Endothelial cell of umbilical vein (primary cell): Measurements from ENCODE around the gene VPS26C. TPM values are rescaled to one million over a fixed set of nuclear protein-coding genes. Genes with fewer than 3 reads are reported as not detected.

ENCODE experiments used
- BruUV-seq: library from RNA; stranded (reverse); fragments of 400-500 nt; replicated peaks from 2 replicates; lab custom pipeline; 2021; lab: Mats Ljungman, UMichigan
- CTCF ChIA-PET: fragments of 300-600, 350-600 bp; sonication (Branson Sonifier 250); formaldehyde crosslinking; loops from one replicate; lab custom pipeline; 2021; ENCODE audit warnings: antibody characterized with exemption, inconsistent platforms; lab: Charles Lee
- POLR2A ChIA-PET: fragments of 300-600, 350-600 bp; sonication (Branson Sonifier 250); formaldehyde crosslinking; loops from one replicate; lab custom pipeline; 2021; ENCODE audit warnings: antibody characterized with exemption, inconsistent platforms; lab: Charles Lee
- DNase-seq: peaks from one replicate; pipeline ENCODE4 v3.0.0-alpha.2; 2011; ENCODE audit warnings: low read depth, low spot score
- FAIRE-seq: peaks from 2 replicates; lab custom pipeline; 2011; peaks lifted over from hg19 to GRCh38; lab: Jason Lieb, UNC
- H2AFZ ChIP-seq: 2 replicates; pipeline ENCODE4 v1.6.0; 2012; ENCODE audit warnings: low read depth, low read length, control low read depth, inconsistent platforms
- H3K27ac ChIP-seq: 2 replicates; pipeline ENCODE4 v1.5.1; 2011; ENCODE audit warnings: low read depth, mild to moderate bottlenecking, control low read depth, low read length, moderate library complexity; ENCODE audit not compliant: insufficient read depth
- H3K27me3 ChIP-seq, 2 experiments: 2 replicates each; pipeline versions ENCODE4 v1.6.0 to v1.6.1; 2011; ENCODE audit warnings: low read length in 2 of 2, mixed read lengths in 1 of 2; ENCODE audit not compliant: control insufficient read depth in 2 of 2, insufficient read depth in 2 of 2
- H3K36me3 ChIP-seq, 2 experiments: 2 replicates in 1 of 2; 3 replicates in 1 of 2; pipeline ENCODE4 v1.5.1; 2011; ENCODE audit warnings: low read length in 2 of 2, mild to moderate bottlenecking in 1 of 2, moderate library complexity in 1 of 2; ENCODE audit not compliant: control insufficient read depth in 2 of 2, insufficient read depth in 2 of 2; ENCODE audit errors: extremely low read depth in 1 of 2
- H3K4me1 ChIP-seq: 3 replicates; pipeline ENCODE4 v1.5.1; 2011; ENCODE audit warnings: mild to moderate bottlenecking, low read length; ENCODE audit not compliant: control insufficient read depth, insufficient read depth; ENCODE audit errors: extremely low read depth
- H3K4me2 ChIP-seq: 2 replicates; pipeline ENCODE4 v1.6.1; 2011; ENCODE audit warnings: low read length, control low read depth, mixed read lengths; ENCODE audit not compliant: insufficient read depth
- H3K4me3 ChIP-seq, 3 experiments: fragments of 200-600 bp in 1 of 3; sonication (generic), shearing (Covaris generic) in 1 of 3; replicated peaks in 1 of 3; 2 replicates each; pipeline ENCODE4 v1.5.1; 2011 to 2016; ENCODE audit warnings: control low read depth in 3 of 3, low read length in 3 of 3, mild to moderate bottlenecking in 2 of 3, inconsistent platforms in 1 of 3, low read depth in 1 of 3, moderate library complexity in 1 of 3; ENCODE audit not compliant: insufficient read depth in 1 of 3
- H3K79me2 ChIP-seq: 2 replicates; pipeline ENCODE4 v1.6.0; 2012; ENCODE audit warnings: low read length, inconsistent platforms; ENCODE audit not compliant: control insufficient read depth, insufficient read depth
- H3K9ac ChIP-seq: replicated peaks from 2 replicates; pipeline ENCODE3; 2011; ENCODE audit warnings: low read length, control low read depth; ENCODE audit not compliant: insufficient read depth; ENCODE audit errors: extremely low read depth
- H3K9me1 ChIP-seq: replicated peaks from 3 replicates; pipeline ENCODE4 v1.6.0; 2011; ENCODE audit warnings: mild to moderate bottlenecking, low read length; ENCODE audit not compliant: control insufficient read depth, insufficient read depth; ENCODE audit errors: extremely low read depth
- H3K9me3 ChIP-seq: replicated peaks from 2 replicates; pipeline ENCODE4 v1.5.1; 2012; ENCODE audit warnings: low read length, inconsistent platforms; ENCODE audit not compliant: control insufficient read depth, insufficient read depth
- H4K20me1 ChIP-seq: replicated peaks from 2 replicates; pipeline ENCODE3; 2011; ENCODE audit warnings: mild to moderate bottlenecking, low read length; ENCODE audit not compliant: control insufficient read depth, insufficient read depth; ENCODE audit errors: extremely low read depth
- CTCF ChIP-seq, 2 donors: IDR thresholded peaks; 1 replicate in 1 of 2; 2 replicates in 1 of 2; pipeline ENCODE4 v1.5.1; 2011; ENCODE audit warnings: low read length in 2 of 2, mild to moderate bottlenecking in 2 of 2, moderate library complexity in 2 of 2, control low read depth in 1 of 2, inconsistent platforms in 1 of 2, low read depth in 1 of 2; ENCODE audit not compliant: insufficient read depth in 1 of 2; ENCODE audit errors: extremely low read depth in 1 of 2
- EZH2 ChIP-seq: IDR thresholded peaks from 2 replicates; pipeline ENCODE4 v1.6.1; 2012; ENCODE audit warnings: borderline replicate concordance, low read depth, mild to moderate bottlenecking, moderate library complexity, low read length, inconsistent platforms; ENCODE audit not compliant: severe bottlenecking
- FOS ChIP-seq: IDR thresholded peaks from 2 replicates; pipeline ENCODE4 v1.6.1; 2011; ENCODE audit warnings: mild to moderate bottlenecking, low read length, moderate library complexity, borderline replicate concordance; ENCODE audit not compliant: insufficient read depth
- GATA2 ChIP-seq: IDR thresholded peaks from 2 replicates; pipeline ENCODE4 v1.7.0; 2011; ENCODE audit warnings: low read depth, mild to moderate bottlenecking, moderate library complexity, mixed read lengths, low read length; ENCODE audit not compliant: insufficient read length, insufficient read depth
- JUN ChIP-seq: IDR thresholded peaks from 2 replicates; pipeline ENCODE4 v1.6.1; 2011; ENCODE audit warnings: borderline replicate concordance, low read depth; ENCODE audit not compliant: insufficient read length, insufficient read depth
- MYC ChIP-seq: IDR thresholded peaks from one replicate; pipeline ENCODE4 v1.6.1; 2011; ENCODE audit warnings: mild to moderate bottlenecking, low read depth, low read length
- POLR2A ChIP-seq: IDR thresholded peaks from 2 replicates; pipeline ENCODE4 v1.6.1; 2012; ENCODE audit warnings: low read depth, mild to moderate bottlenecking, control low read depth, low read length
- POLR2AphosphoS5 ChIP-seq: IDR thresholded peaks from 2 replicates; pipeline ENCODE4 v1.6.1; 2012; ENCODE audit warnings: low read depth, mild to moderate bottlenecking, control low read depth, low read length, moderate library complexity; ENCODE audit not compliant: insufficient read depth
- dilution Hi-C: fragments of 300-500 bp; cut with MboI; formaldehyde crosslinking; loops from one replicate; pipeline ENCODE4 v1.15.0; 2019; ENCODE audit warnings: low sequenced_read_pairs; ENCODE audit not compliant: extremely low pct_ligation_motif_present
- intact Hi-C: fragments of 100-400 bp; cut with micrococcal nuclease; formaldehyde crosslinking; loops from one replicate; pipeline ENCODE4 v1.10.0; 2022
- polyA plus RNA-seq, 4 experiments: library from polyadenylated mRNA; depleted of rRNA in 3 of 4; stranded (reverse) in 3 of 4; unstranded in 1 of 4; fragments of >200 nt; gene quantifications; 2 replicates each; pipeline versions ENCODE4 v1.2.1 to v1.2.3, GENCODE V29; 2011 to 2012; ENCODE audit warnings: missing spikeins in 1 of 4
- total RNA-seq: library from RNA; stranded (reverse); gene quantifications from 2 replicates; pipeline ENCODE4 v1.2.3, GENCODE V29; 2021
- TF ChIP-seq, protein P1 (sequence below): IDR thresholded peaks from 2 replicates; pipeline ENCODE4 v1.6.1; 2011; ENCODE audit not compliant: insufficient read depth, insufficient read length

VPS26C gene
- total and polyA plus RNA-seq, 2 donors (not counting 3 experiments of a cell fraction or from before 2014, with no cell fraction given) = 35.2 to 53.7 TPM

GRCh38 chr21:37226041-37226920 is 40.9 kb downstream of the VPS26C start:
- intact Hi-C loops = loop anchor here (10.0 kb wide), 1 partner anchor 781 kb away; no protein-coding TSS in a partner anchor
- dilution Hi-C loops = no loop called here
- no peaks in the 10 kb centered on the region for H3K27me3 ChIP-seq
- no peaks in the 10 kb centered on the region for H3K9me1 ChIP-seq
- peaks cover 8 to 37% of the 10 kb centered on the region in 2 experiments for H3K36me3 ChIP-seq
- DNase-seq = no peak
- no peak overlapping the region for H2AFZ ChIP-seq
- BruUV-seq = no TSS peak
- no peak for FAIRE-seq
- no peak overlapping the region for H3K4me2 ChIP-seq
- no peaks in the 10 kb centered on the region for H4K20me1 ChIP-seq
- ChIA-PET POLR2A (no interaction called here), CTCF (no interaction called here)
- H3K9me3 ChIP-seq = no peaks in the 10 kb centered on the region
- H3K79me2 ChIP-seq = no peaks in the 10 kb centered on the region
- H3K9ac ChIP-seq = no peak overlapping the region
- no peak overlapping the region for H3K4me3 ChIP-seq
- H3K27ac ChIP-seq = no peak overlapping the region
- TF ChIP-seq FOS (no peak), GATA2 (no peak), EZH2 (no peak), CTCF (IDR thresholded peaks at IDR 0.05; ENCODE audit: extremely low read depth in 1 of 2, insufficient read depth in 1 of 2, low read depth in 1 of 2, low read length in 2 of 2) (no peak), JUN (no peak), POLR2A (no peak), POLR2AphosphoS5 (no peak), MYC (no peak)
- TF ChIP-seq, protein P1, sequence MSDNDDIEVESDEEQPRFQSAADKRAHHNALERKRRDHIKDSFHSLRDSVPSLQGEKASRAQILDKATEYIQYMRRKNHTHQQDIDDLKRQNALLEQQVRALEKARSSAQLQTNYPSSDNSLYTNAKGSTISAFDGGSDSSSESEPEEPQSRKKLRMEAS = no peak
- peaks cover 2% of the 10 kb centered on the region for H3K4me1 ChIP-seq
